NCI-H1048 (cell line): Measurements from ENCODE around the gene RPS6KA2.

Experiments used
- DNase-seq: peaks from one replicate; lab custom pipeline; 2025; lab: John Stamatoyannopoulos, UW

RPS6KA2 gene

GRCh38 chr6:166572370-166573261 is 54.4 kb downstream of the RPS6KA2 start:
- no peak for DNase-seq

GRCh38 chr6:166570929-166571713 is 55.9 kb downstream of the RPS6KA2 start:
- DNase-seq, result no peak

- no peak for DNase-seq
Measured at GRCh38 chr6:166569206-166569605, 57.8 kb downstream of the RPS6KA2 start.

GRCh38 chr6:166567813-166568212 is 59.2 kb downstream of the RPS6KA2 start:
- no peak for DNase-seq

GRCh38 chr6:166567107-166567506 is 59.9 kb downstream of the RPS6KA2 start:
- DNase-seq, result no peak

- no peak for DNase-seq
Measured at GRCh38 chr6:166566026-166567011, 60.7 kb downstream of the RPS6KA2 start.

- DNase-seq, result no peak
Measured at GRCh38 chr6:166565084-166565967, 61.7 kb downstream of the RPS6KA2 start.

GRCh38 chr6:166563805-166564204 is 63.2 kb downstream of the RPS6KA2 start:
- no peak for DNase-seq

GRCh38 chr6:166563200-166563599 is 63.9 kb downstream of the RPS6KA2 start:
- no peak for DNase-seq

GRCh38 chr6:166562726-166563125 is 64.3 kb downstream of the RPS6KA2 start:
- no peak for DNase-seq

- DNase-seq, result no peak
Measured at GRCh38 chr6:166561771-166562359, 65.2 kb downstream of the RPS6KA2 start.

GRCh38 chr6:166560222-166560621 is 66.8 kb downstream of the RPS6KA2 start:
- no peak for DNase-seq

- DNase-seq, result no peak
Measured at GRCh38 chr6:166559662-166560061, 67.4 kb downstream of the RPS6KA2 start.

GRCh38 chr6:166559211-166559610 is 67.8 kb downstream of the RPS6KA2 start:
- DNase-seq, result no peak

GRCh38 chr6:166558156-166559005 is 68.7 kb downstream of the RPS6KA2 start:
- DNase-seq, result no peak

- DNase-seq, result no peak
Measured at GRCh38 chr6:166556863-166557322, 70.2 kb downstream of the RPS6KA2 start.

- DNase-seq, result no peak
Measured at GRCh38 chr6:166556336-166556735, 70.7 kb downstream of the RPS6KA2 start.

- no peak for DNase-seq
Measured at GRCh38 chr6:166555086-166555485, 72.0 kb downstream of the RPS6KA2 start.

GRCh38 chr6:166554316-166554715 is 72.7 kb downstream of the RPS6KA2 start:
- DNase-seq, result no peak
